ENCODE results near the gene ATP2B3. TPM values are rescaled to one million over a fixed set of nuclear protein-coding genes. Genes with fewer than 3 reads are reported as not detected.

Gene ATP2B3
- total RNA-seq, 4 donors from 2014 or later, result not detected

DNA sequence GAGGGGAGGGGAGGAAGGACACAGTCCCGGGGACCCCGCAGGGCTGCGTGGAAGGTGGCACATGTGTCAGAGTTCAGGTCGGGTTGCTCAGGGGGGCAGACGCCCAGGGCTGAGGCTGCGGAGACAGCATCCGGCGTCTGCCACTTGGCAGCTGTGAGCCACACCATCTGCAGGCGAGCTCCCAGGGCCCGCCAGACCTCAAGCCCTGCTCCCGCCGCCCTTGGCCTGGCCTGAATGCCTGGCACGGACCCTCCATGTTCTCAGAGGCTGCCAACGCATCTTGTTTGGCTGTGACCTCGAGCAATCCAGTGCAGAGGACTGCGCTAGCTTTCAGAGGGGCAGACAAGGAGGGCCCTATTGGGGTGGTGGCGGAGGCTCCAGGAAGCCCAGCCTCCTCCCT lies 17.6 kb upstream of the ATP2B3 start:
- DNase-seq, result no peak
- no peaks in the 10 kb centered on the region for H3K36me3 ChIP-seq
- H3K9me3 ChIP-seq, result no peaks in the 10 kb centered on the region
- in situ Hi-C loops (cut with MboI; ENCODE audit: low sequenced_read_pairs in 4 of 4) (loop anchor here in 2 of 4 donors (25.0 kb wide), 1 partner anchor 538 kb away; no protein-coding TSS in a partner anchor), intact Hi-C loops (cut with DNase I; ENCODE audit: low total_unique reads) (no loop called here)
- no peaks in the 10 kb centered on the region for H3K4me1 ChIP-seq
- ATAC-seq, result no peak
- no peak overlapping the region for H3K27ac ChIP-seq
- peaks cover 0 to 17% (median 4%) of the 10 kb centered on the region in 3 donors for H3K27me3 ChIP-seq
- H3K4me3 ChIP-seq, result no peak overlapping the region
- TF ChIP-seq, protein P1, sequence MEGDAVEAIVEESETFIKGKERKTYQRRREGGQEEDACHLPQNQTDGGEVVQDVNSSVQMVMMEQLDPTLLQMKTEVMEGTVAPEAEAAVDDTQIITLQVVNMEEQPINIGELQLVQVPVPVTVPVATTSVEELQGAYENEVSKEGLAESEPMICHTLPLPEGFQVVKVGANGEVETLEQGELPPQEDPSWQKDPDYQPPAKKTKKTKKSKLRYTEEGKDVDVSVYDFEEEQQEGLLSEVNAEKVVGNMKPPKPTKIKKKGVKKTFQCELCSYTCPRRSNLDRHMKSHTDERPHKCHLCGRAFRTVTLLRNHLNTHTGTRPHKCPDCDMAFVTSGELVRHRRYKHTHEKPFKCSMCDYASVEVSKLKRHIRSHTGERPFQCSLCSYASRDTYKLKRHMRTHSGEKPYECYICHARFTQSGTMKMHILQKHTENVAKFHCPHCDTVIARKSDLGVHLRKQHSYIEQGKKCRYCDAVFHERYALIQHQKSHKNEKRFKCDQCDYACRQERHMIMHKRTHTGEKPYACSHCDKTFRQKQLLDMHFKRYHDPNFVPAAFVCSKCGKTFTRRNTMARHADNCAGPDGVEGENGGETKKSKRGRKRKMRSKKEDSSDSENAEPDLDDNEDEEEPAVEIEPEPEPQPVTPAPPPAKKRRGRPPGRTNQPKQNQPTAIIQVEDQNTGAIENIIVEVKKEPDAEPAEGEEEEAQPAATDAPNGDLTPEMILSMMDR (IDR thresholded peaks at IDR 0.05 in 4 of 5, conservative IDR thresholded peaks at IDR 0.05 in 1 of 5), result no peak
- TF ChIP-seq POLR2A (IDR thresholded peaks at IDR 0.05), result no peak

GRCh38 chrX:153500676-153501280 lies 16.7 kb upstream of the ATP2B3 start:
- Histone ChIP-seq H3K4me3 (no peak overlapping the region), H3K36me3 (no peaks in the 10 kb centered on the region), H3K4me1 (no peaks in the 10 kb centered on the region), H3K27me3 (peaks cover 0 to 17% (median 0%) of the 10 kb centered on the region in 3 donors), H3K27ac (no peak overlapping the region), H3K9me3 (no peaks in the 10 kb centered on the region)
- TF ChIP-seq, protein P1 (IDR thresholded peaks at IDR 0.05 in 4 of 5, conservative IDR thresholded peaks at IDR 0.05 in 1 of 5), result no peak
- no peak for TF ChIP-seq POLR2A (IDR thresholded peaks at IDR 0.05)
- in situ Hi-C loops (cut with MboI; ENCODE audit: low sequenced_read_pairs in 4 of 4) (loop anchor here in 2 of 4 donors (25.0 kb wide), 1 partner anchor 538 kb away; no protein-coding TSS in a partner anchor), intact Hi-C loops (cut with DNase I; ENCODE audit: low total_unique reads) (no loop called here)
- DNase-seq (no peak), ATAC-seq (no peak)

- in situ Hi-C loops (cut with MboI; ENCODE audit: low sequenced_read_pairs in 4 of 4), result loop anchor here in 2 of 4 donors (25.0 kb wide), 1 partner anchor 539 kb away; no protein-coding TSS in a partner anchor
- intact Hi-C loops (cut with DNase I; ENCODE audit: low total_unique reads), result no loop called here
- Histone ChIP-seq H3K4me1 (no peaks in the 10 kb centered on the region), H3K36me3 (no peaks in the 10 kb centered on the region), H3K9me3 (no peaks in the 10 kb centered on the region), H3K27me3 (peaks cover 0 to 11% (median 0%) of the 10 kb centered on the region in 3 donors), H3K4me3 (no peak overlapping the region), H3K27ac (no peak overlapping the region)
- no peak for DNase-seq
- TF ChIP-seq, protein P1 (IDR thresholded peaks at IDR 0.05 in 4 of 5, conservative IDR thresholded peaks at IDR 0.05 in 1 of 5), result no peak
- no peak for TF ChIP-seq POLR2A (IDR thresholded peaks at IDR 0.05)
- no peak for ATAC-seq
These were observed 15.9 kb upstream of the ATP2B3 start for GRCh38 chrX:153501530-153501929.

DNA sequence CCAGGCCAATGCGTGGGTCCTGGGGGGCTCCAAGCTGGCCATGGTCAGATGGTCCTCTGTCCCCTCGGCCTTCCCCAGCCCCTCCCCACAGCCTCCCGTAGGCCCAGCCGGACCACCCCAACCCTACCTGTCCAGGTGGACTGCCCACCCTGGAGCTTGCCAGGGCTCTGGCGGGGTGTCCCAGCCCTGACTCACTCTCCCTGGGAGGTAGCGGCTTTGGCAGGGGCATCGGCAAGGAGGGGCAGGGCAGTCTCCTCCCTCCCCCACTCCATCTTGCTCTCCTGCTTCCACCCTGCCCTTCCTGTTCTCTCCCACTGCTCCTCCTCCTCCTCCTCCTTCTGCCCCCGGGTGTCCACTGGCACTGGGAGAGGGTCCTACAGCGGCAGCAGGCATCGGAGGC lies 15.3 kb upstream of the ATP2B3 start:
- intact Hi-C loops (cut with DNase I; ENCODE audit: low total_unique reads), result no loop called here
- Histone ChIP-seq H3K27ac (no peak overlapping the region), H3K36me3 (no peaks in the 10 kb centered on the region), H3K4me1 (no peaks in the 10 kb centered on the region), H3K9me3 (no peaks in the 10 kb centered on the region), H3K4me3 (no peak overlapping the region), H3K27me3 (peaks cover 0 to 11% (median 0%) of the 10 kb centered on the region in 3 donors)
- ATAC-seq, result no peak
- in situ Hi-C loops (cut with MboI; ENCODE audit: low sequenced_read_pairs in 4 of 4), result loop anchor here in 2 of 4 donors (25.0 kb wide), 1 partner anchor 540 kb away; no protein-coding TSS in a partner anchor
- DNase-seq, result no peak
- TF ChIP-seq, protein P1 (IDR thresholded peaks at IDR 0.05 in 4 of 5, conservative IDR thresholded peaks at IDR 0.05 in 1 of 5), result no peak
- TF ChIP-seq POLR2A (IDR thresholded peaks at IDR 0.05), result no peak
